Activated CD8-positive, alpha-beta memory T cell treated with anti-CD3 and anti-CD28 coated beads, Interleukin-2, amount 50 U/mL, for 24 hours (primary cell): ENCODE measurements around the gene TAF1D.
"Not testable (repeated sequence)": the region's sequence is repeated elsewhere in the genome, so short reads cannot be mapped to it uniquely, and the experiment has no call there.

ENCODE experiments used
- DNase-seq: peaks from one replicate; pipeline ENCODE4 v3.0.0-alpha.2; 2020; ENCODE audit errors: extremely low read depth

Gene TAF1D, protein sequence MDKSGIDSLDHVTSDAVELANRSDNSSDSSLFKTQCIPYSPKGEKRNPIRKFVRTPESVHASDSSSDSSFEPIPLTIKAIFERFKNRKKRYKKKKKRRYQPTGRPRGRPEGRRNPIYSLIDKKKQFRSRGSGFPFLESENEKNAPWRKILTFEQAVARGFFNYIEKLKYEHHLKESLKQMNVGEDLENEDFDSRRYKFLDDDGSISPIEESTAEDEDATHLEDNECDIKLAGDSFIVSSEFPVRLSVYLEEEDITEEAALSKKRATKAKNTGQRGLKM

DNA sequence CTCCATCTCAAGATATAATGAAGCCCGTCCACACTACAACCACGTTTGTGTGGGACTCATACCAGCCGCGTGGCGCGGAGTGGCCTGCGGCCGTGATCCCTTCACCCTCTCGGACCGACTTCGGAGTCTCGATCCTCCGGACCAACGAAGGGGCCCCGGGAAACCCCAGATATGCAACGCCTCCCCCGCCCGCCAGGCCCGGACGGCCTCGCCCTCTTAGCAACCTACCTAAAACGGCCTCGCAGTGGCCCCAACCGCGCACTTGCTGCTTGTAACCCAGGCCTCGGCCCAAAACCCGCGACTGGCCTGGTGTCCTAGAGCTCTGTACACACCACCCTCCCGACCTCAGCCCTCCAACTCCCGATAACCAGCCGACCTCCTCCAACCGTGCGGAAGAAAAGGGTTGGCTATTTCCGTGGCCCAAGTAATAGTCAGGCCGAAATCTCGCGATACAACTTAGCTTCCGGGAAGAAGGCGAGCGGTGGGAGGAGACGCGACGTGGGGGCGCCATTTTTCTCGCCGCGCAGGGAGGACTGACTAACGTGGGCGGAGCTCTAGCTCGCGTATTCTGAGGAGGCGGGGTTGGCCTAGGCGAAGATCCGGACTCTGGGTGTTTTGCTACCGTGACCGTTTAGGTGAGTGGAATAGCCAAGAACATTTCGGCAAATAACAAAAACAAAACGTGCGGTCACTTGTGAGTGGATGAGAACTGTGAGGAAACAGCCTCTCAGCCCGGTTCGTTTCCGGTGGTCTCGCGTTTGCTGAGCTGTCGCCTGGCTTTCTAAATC lies at the start of gene TAF1D, which contains the start of gene C11orf54:
Gene TAF1D, minus strand, starts transcription at position 402 of the 788 bp plus-strand sequence. CDS start 2,191 bp downstream, outside the sequence.
Gene C11orf54, plus strand, starts transcription at position 579 of the 788 bp plus-strand sequence. CDS start 5,722 bp downstream, outside the sequence.
- DNase-seq: peak; percentile 91

- no peak for DNase-seq
Observed at GRCh38 chr11:93784935-93785360, 43.7 kb upstream of the TAF1D start.

DNA sequence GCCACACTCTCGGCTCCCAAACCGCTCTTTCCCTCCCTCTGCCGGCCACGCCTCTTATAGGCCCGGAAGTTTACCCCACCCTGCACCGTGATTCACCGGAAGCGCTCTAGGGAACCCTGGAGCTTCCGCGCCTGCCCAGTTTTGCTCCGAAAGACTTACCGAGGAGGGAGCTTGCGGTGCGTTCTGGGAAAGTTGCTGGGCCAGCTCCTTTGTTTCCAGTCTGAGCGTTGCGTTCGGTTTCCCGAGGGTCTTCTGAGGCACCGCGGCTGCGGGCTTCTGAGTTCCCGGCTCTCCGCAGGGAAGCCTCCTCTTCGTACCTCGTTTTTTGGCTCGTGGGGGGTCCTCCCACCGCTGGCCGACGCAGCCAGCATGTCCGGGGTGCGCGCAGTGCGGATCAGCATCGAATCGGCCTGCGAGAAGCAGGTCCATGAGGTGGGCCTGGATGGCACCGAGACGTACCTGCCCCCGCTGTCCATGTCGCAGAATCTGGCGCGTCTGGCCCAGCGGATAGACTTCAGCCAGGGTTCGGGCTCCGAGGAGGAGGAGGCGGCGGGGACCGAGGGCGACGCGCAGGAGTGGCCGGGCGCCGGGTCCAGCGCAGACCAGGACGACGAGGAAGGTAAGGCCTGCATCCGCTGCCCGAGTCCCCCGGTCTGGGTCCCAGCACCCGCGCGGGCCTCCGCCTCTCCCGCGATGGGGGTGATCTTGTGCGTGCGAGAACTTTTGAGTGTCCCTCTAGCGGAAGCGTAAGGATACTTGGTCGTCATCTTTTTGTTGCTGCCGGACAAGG lies 43.0 kb upstream of the TAF1D start, which contains the start of gene MED17:
Gene MED17, plus strand, starts transcription at position 138 of the 790 bp plus-strand sequence. Its CDS starts 232 bp downstream, at position 370.
- peak; percentile 80 for DNase-seq

GRCh38 chr11:93783765-93784144 lies 42.5 kb upstream of the TAF1D start:
- DNase-seq: no peak

DNA sequence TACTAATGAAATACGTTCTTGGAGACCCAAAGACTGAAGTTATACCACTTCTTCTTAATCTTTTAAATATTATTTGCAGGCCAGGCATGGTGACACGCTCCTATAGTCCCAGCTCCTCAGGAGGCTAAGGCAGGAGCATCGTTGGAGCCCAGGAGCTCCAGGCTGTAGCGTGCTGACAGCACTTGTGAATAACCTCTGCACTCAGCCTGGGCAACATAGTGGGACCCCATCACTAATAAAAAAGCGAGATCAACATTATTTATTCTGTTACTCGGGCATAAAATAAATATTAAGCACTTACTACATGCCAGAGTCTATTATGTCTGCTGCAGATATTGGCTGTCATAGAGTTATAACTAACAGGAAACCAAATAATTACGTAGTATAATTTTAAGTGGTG lies 42.1 kb upstream of the TAF1D start:
- DNase-seq: no peak

- DNase-seq: no peak
Observed at GRCh38 chr11:93775289-93775688, 34.0 kb upstream of the TAF1D start.

DNA sequence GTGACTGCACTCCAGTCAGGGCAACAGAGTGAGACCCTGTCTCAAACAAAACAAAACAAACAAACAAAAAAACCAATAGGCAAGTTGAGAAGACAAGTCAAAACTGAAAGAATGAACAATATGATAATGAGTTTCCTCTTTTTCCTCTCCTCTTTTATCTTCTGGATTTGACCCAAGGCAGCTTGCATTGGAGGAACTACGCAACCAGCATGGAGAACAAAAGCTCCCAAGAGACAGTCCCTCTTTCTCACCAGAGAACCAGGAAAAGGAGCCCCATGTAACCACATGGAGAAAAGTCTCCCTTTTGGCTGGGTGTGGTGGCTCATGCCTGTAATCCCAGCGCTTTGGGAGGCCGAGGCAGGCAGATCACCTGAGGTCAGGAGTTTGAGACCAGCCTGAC lies 33.3 kb upstream of the TAF1D start:
- not testable (repeated sequence) for DNase-seq

DNA sequence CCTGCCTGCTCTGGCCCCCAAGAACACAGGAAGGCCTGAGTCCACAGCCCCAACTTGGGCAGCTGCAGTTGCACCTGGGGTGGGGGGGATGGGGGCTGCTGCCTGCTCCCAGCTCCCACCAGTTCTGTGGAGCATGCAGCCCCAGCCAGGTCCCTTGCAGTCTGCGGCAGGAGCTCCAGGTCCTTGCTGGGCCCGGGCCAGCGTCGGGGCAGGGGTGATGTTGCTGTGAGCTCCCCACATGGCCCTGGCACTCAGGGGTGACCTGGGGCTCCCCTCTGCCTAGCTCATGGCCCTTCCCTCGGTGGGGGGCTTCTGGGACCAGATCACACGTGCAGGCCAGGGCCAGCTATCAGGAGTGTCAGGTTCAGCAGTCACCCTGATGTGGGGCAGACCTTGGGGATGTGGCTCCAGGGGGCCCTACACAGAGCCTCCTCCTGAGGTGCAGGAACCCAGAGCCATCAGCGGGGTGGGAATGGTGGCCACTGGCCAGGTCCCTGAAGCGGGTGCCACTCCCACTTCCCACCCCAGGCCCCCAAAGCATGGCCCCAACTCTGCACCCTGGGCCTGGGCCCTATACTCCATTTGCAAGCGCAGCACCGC lies 32.4 kb upstream of the TAF1D start:
- DNase-seq: no peak

DNA sequence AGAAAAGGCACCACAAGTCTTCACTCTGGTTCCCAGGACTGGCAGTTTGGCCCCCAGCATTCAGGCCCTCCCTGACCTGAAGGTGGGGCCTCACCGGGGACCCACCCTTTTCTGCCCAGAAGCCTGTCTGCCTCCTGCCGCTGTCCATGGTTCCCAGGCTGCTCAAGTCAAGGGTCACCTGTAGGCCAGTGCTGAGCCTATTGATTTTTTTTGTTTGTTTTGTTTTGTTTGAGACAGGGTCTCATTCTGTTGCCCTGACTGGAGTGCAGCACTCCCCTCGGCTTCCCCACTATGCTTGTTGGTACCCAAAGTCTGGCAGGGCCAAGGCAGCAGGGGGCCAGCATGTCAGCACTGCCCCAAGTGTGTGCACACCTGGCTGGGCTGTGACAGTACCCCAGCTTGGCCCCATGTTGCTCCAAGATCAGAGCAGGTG lies 31.8 kb upstream of the TAF1D start:
- DNase-seq: no peak

GRCh38 chr11:93772123-93772522 lies 30.8 kb upstream of the TAF1D start:
- no peak for DNase-seq

DNA sequence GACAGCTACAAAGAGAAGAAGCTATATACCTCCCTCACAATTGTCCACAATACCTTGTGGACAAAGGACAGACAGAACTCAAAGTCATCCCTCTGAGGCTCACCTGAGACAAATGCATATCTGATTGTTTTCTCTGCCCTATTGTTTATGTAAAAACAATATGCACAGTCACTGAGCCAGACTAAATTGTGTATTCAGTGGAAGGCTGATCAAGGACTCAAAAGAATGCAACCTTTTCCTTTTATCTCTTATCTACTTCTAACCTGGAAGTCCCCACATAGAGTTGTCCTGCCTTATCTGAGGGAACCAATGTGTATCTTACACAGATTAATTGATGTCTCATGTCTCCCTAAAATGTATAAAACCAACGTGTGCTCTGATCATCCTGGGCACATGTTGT lies 28.9 kb upstream of the TAF1D start:
- DNase-seq: no peak

DNA sequence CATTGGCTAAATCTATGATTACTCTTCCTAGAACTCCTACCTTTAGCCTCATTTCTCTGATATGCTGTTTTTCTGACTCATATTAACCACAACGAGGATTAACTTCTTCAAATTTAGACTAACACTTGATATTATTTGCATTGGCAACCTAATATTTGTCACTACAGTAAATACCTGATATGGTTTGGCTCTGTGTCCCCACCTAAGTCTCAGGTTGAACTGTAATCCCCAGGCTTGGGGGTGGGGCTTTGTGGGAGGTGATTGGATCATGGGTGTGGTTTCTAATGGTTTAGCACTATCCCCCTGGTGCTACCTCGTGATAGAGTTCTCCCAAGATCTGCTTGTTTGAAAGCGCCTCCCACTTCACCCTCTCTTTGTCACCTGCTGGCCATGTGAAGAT lies 25.7 kb upstream of the TAF1D start:
- DNase-seq: no peak

DNA sequence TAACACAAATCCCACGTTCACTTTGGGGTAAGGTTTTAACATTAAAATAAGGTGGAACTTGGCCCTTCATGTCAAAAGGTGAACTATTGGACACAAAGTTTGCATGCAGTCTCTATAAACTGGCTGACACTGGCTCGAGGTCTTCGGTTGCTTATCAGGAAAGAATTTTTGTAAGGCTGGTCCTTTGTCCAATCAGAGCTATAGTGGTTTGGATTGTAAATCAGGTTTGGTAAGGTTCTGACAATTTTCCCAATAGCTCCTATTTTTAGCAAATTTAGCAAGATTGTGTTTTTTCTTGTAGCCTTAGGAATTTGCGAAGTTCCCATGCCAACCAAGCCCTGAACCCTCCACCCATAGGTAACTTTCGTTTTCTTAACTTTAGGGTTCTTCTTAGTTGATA lies 25.2 kb upstream of the TAF1D start:
- DNase-seq: no peak

DNA sequence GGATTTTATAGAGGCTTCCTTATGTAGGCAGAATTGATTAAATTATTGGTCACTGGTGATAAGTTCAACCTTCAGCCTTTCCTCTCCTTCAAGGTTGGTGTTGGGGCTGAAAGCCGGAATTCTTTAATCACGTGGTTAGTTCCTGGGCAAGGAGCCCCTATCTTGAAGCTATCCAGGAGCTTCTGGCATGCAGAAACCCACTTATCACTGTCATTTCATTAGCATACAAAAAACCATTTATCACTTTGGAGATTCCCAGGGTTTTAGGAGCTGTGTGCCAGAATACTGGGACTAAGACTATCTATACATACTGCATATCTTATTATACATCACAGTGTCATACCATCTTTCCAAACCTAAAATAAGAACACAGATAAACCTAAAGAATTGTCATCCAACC lies 24.3 kb upstream of the TAF1D start:
- DNase-seq: no peak

DNA sequence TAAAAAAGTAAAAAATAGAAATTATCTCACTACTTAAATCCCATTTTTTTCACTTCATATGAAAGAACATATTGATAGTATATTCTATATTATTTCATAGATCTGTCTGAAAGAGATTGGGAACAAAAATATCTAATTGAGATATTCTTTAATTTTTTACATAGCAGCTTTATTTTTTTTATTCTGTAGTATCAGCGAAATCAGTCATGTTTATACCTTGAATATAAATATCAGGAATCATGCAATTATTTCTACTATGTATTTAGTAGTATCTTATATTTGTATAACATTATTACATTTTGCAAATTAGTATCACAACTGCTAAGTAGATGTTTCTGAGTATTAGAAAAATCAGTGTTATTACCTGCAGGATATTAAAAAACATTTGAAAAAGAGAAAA lies 20.6 kb upstream of the TAF1D start:
- DNase-seq: no peak

DNA sequence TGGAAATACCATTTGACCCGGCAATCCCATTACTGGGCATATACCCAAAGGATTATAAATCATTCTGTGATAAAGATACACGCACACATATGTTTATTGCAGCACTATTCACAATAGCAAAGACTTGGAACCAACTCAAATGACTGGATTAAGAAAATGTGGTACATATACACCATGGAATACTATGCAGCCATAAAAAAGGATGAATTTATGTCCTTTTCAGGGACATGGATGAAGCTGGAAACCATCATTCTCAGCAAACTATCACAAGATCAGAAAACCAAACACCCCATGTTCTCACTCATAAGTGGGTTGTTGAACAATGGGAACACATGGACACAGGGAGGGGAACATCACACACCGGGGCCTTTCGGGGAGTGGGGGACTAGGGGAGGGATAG lies 17.8 kb upstream of the TAF1D start:
- not testable (repeated sequence) for DNase-seq

GRCh38 chr11:93757924-93758865 lies 16.9 kb upstream of the TAF1D start:
- DNase-seq: no peak

GRCh38 chr11:93757301-93757700 lies 16.0 kb upstream of the TAF1D start:
- DNase-seq: no peak

- DNase-seq: no peak
Observed at GRCh38 chr11:93756748-93757147, 15.5 kb upstream of the TAF1D start.

GRCh38 chr11:93753241-93753640 lies 11.9 kb upstream of the TAF1D start:
- DNase-seq: no peak

DNA sequence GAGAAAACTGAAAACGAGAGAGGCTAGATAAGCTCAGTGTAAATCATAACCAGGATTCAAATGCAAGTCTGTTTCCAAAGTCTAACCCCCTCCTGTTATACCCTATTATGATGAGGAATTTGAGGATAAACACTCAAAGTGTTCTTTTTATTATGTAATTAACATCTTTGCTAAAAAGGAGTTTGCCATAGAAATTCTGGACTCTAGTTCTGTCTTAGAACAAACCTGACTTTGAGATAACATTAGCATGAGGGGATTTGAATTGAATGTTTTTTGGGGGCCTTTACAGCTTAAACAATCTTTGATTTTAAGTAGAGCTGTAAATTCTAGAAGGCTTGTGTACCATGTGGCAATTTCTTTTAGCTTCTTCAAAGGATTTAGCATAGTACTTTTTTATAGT lies 9.7 kb upstream of the TAF1D start:
- no peak for DNase-seq
